Activated CD8-positive, alpha-beta memory T cell treated with anti-CD3 and anti-CD28 coated beads for 1 hour (primary cell): ENCODE results near the gene PEX10.
A peak's percentile ranks its signal among the peaks of the same experiment; 100 is the strongest.
"Not testable (repeated sequence)": the region's sequence is repeated elsewhere in the genome, so short reads cannot be mapped to it uniquely, and the experiment has no call there.

Experiments used
- DNase-seq, 2 donors: peaks; one replicate each; pipeline ENCODE4 v3.0.0-alpha.2; 2020; ENCODE audit warnings: low read depth in 1 of 2; ENCODE audit errors: extremely low read depth in 1 of 2

The PEX10 gene

GRCh38 chr1:2412395-2412772 lies at the start of gene PEX10:
PEX10 (minus strand) TSS chr1:2412564; CDS start chr1:2412502, 62 bp downstream.
- DNase-seq, result peak; percentile 93 to 98

GRCh38 chr1:2460996-2461751 lies 48.8 kb upstream of the PEX10 start:
- no peak for DNase-seq

GRCh38 chr1:2460203-2460602 lies 47.8 kb upstream of the PEX10 start:
- DNase-seq, result no peak

GRCh38 chr1:2459757-2460156 lies 47.4 kb upstream of the PEX10 start:
- DNase-seq, result no peak

GRCh38 chr1:2459102-2459753 lies 46.9 kb upstream of the PEX10 start:
- DNase-seq, result not testable (repeated sequence)

- no peak for DNase-seq
These were observed 46.3 kb upstream of the PEX10 start for GRCh38 chr1:2458687-2459086.

- no peak for DNase-seq
These were observed 45.1 kb upstream of the PEX10 start for GRCh38 chr1:2457444-2457843.

GRCh38 chr1:2455757-2456156 lies 43.4 kb upstream of the PEX10 start:
- DNase-seq, result no peak

- no peak for DNase-seq
These were observed 41.9 kb upstream of the PEX10 start for GRCh38 chr1:2454227-2454626.

- DNase-seq, result no peak
These were observed 40.6 kb upstream of the PEX10 start for GRCh38 chr1:2452932-2453315.

GRCh38 chr1:2452201-2452931 lies 40.0 kb upstream of the PEX10 start:
- DNase-seq, result no peak

GRCh38 chr1:2451741-2452140 lies 39.4 kb upstream of the PEX10 start:
- no peak for DNase-seq

- no peak for DNase-seq
These were observed 37.5 kb upstream of the PEX10 start for GRCh38 chr1:2449636-2450454.

GRCh38 chr1:2448098-2448445 lies 35.7 kb upstream of the PEX10 start:
- no peak for DNase-seq

GRCh38 chr1:2447276-2448097 lies 35.1 kb upstream of the PEX10 start:
- DNase-seq, result no peak

GRCh38 chr1:2446861-2447260 lies 34.5 kb upstream of the PEX10 start:
- no peak for DNase-seq

- no peak for DNase-seq
These were observed 34.0 kb upstream of the PEX10 start for GRCh38 chr1:2446394-2446793.

- DNase-seq, result no peak
These were observed 33.5 kb upstream of the PEX10 start for GRCh38 chr1:2445823-2446215.

GRCh38 chr1:2445162-2445822 lies 32.9 kb upstream of the PEX10 start:
- DNase-seq, result no peak

GRCh38 chr1:2444138-2444591 lies 31.8 kb upstream of the PEX10 start:
- DNase-seq, result no peak
